Kidney (tissue), 14 donors: Measurements from ENCODE around the gene CCDC9. TPM values are rescaled to one million over a fixed set of nuclear protein-coding genes. Genes with fewer than 3 reads are reported as not detected.

Source experiments
- DNase-seq, 5 donors: peaks; one replicate each; pipeline ENCODE4 v3.0.0-alpha.2; 2013 to 2020
- FAIRE-seq: peaks from 2 replicates; lab custom pipeline; 2012; peaks lifted over from hg19 to GRCh38; lab: Jason Lieb, UNC
- H3K27ac ChIP-seq, 2 donors: one replicate each; pipeline ENCODE4 v1.7.0; 2013; ENCODE audit warnings: low read depth in 2 of 2, low read length in 2 of 2, inconsistent platforms in 1 of 2
- H3K27me3 ChIP-seq: one replicate; pipeline ENCODE4 v1.7.1; 2013; ENCODE audit warnings: low read length, inconsistent platforms; ENCODE audit not compliant: control insufficient read depth, insufficient read depth
- H3K36me3 ChIP-seq, 3 donors: one replicate each; pipeline versions ENCODE4 v1.7.0 to v1.7.1; 2013; ENCODE audit warnings: low read length in 3 of 3, control low read depth in 1 of 3, inconsistent platforms in 1 of 3; ENCODE audit not compliant: insufficient read depth in 3 of 3, control insufficient read depth in 2 of 3
- H3K4me1 ChIP-seq, 3 donors: one replicate each; pipeline versions ENCODE4 v1.7.0 to v1.7.1; 2013; ENCODE audit warnings: low read length in 3 of 3, inconsistent platforms in 1 of 3, low read depth in 1 of 3; ENCODE audit not compliant: control insufficient read depth in 2 of 3, insufficient read depth in 2 of 3
- H3K4me3 ChIP-seq, 3 donors: one replicate each; pipeline versions ENCODE4 v1.7.0 to v1.8.1; 2013; ENCODE audit warnings: low read length in 3 of 3, control low read depth in 1 of 3, inconsistent platforms in 1 of 3
- H3K9ac ChIP-seq, 3 donors: one replicate each; pipeline versions ENCODE4 v1.7.0 to v1.7.1; 2013; ENCODE audit warnings: low read length in 3 of 3, control low read depth in 1 of 3, inconsistent platforms in 1 of 3
- H3K9me3 ChIP-seq, 3 donors: one replicate each; pipeline versions ENCODE4 v1.7.0 to v1.7.1; 2013; ENCODE audit warnings: low read length in 3 of 3, control low read depth in 1 of 3, inconsistent platforms in 1 of 3; ENCODE audit not compliant: control insufficient read depth in 2 of 3, insufficient read depth in 1 of 3
- CTCF ChIP-seq: IDR thresholded peaks from 3 replicates; pipeline ENCODE4 v1.5.1; 2012; ENCODE audit warnings: mild to moderate bottlenecking, moderate library complexity, borderline replicate concordance; ENCODE audit not compliant: insufficient read depth; ENCODE audit errors: extremely low read depth
- intact Hi-C: fragments of 100-400 bp; cut with DNase I; formaldehyde crosslinking; loops from one replicate; pipeline ENCODE4 v1.11.1; 2022
- polyA plus RNA-seq: library from polyadenylated mRNA; stranded (reverse); fragments of 350-450 nt; fragmentation: Illumina TruSeq; extraction: RNeasy Lipid Tissue Mini Kit (QIAGEN cat#74804); gene quantifications from one replicate; pipeline ENCODE4 v1.2.3, GENCODE V29; 2014; ENCODE audit warnings: low read depth, low replicate concordance; ENCODE audit not compliant: insufficient read depth
- total RNA-seq: library from RNA; stranded (reverse); fragmentation: NEBNext Ultra II Directional; extraction: Animal tissue kit (Norgen Biotek cat#: 25700); gene quantifications from one replicate; pipeline ENCODE4 v1.2.1, GENCODE V29; 2021
- donor health status: control.
- donor health status: control.
- donor health status: control.
- donor health status: control.
- donor health status: control.
- donor health status: DM: yes; HTN: yes; CAD: no.
- donor health status: Normal renal cell carcinoma (clear cell type).

Gene CCDC9
- total and polyA plus RNA-seq, 2 donors from 2014 or later: 14.0 to 49.0 TPM

- intact Hi-C loops: no loop called here
- H3K27me3 ChIP-seq: peaks cover 22% of the 10 kb centered on the region
- peaks cover 2 to 15% (median 7%) of the 10 kb centered on the region in 3 donors for H3K4me1 ChIP-seq
- no peak for FAIRE-seq
- H3K9ac ChIP-seq: no peak overlapping the region
- no peak overlapping the region for H3K27ac ChIP-seq
- no peaks in the 10 kb centered on the region for H3K36me3 ChIP-seq
- no peak for TF ChIP-seq CTCF
- H3K4me3 ChIP-seq: peak overlapping the region in 1 of 3 donors; percentile 8
- peak; percentile 75 to 92 (median 87) for DNase-seq
- peaks cover 0 to 2% (median 0%) of the 10 kb centered on the region in 3 donors for H3K9me3 ChIP-seq
Measured at GRCh38 chr19:47240996-47241918, 15.1 kb upstream of the CCDC9 start.

GRCh38 chr19:47241919-47242577 is 14.3 kb upstream of the CCDC9 start:
- Histone ChIP-seq H3K9ac (no peak overlapping the region), H3K4me3 (peak overlapping the region in 1 of 3 donors; percentile 12), H3K27me3 (peaks cover 22% of the 10 kb centered on the region), H3K9me3 (peaks cover 0 to 2% (median 0%) of the 10 kb centered on the region in 3 donors), H3K36me3 (no peaks in the 10 kb centered on the region), H3K4me1 (peaks cover 2 to 15% (median 7%) of the 10 kb centered on the region in 3 donors), H3K27ac (no peak overlapping the region)
- DNase-seq (no peak), FAIRE-seq (no peak)
- TF ChIP-seq CTCF: no peak
- intact Hi-C loops: no loop called here

- intact Hi-C loops: no loop called here
Measured at GRCh38 chr19:47243364-47243775, 13.0 kb upstream of the CCDC9 start.

More at GRCh38 chr19:47243364-47243775, 13.0 kb upstream of the CCDC9 start:
- FAIRE-seq: no peak
- H3K9me3 ChIP-seq: peaks cover 0 to 2% (median 0%) of the 10 kb centered on the region in 3 donors
- TF ChIP-seq CTCF: no peak
- DNase-seq: no peak
- no peaks in the 10 kb centered on the region for H3K36me3 ChIP-seq
- peaks cover 22% of the 10 kb centered on the region for H3K27me3 ChIP-seq
- H3K4me1 ChIP-seq: peaks cover 2 to 17% (median 7%) of the 10 kb centered on the region in 3 donors
- peak overlapping the region in 2 of 3 donors; percentile 26 to 39 for H3K4me3 ChIP-seq
- peak overlapping the region in 1 of 2 donors; percentile 73 for H3K27ac ChIP-seq
- H3K9ac ChIP-seq: peak overlapping the region in 1 of 3 donors; percentile 1
